ENCODE data around the gene SPG11.
"Not testable (repeated sequence)": the region's sequence is repeated elsewhere in the genome, so short reads cannot be mapped to it uniquely, and the experiment has no call there.

SPG11 gene

GRCh38 chr15:44663410-44664308, at the start of gene SPG11:
TSS of gene SPG11 (minus strand) at chr15:44663662. CDS start at chr15:44663647, 15 bp downstream.
- DNase-seq, result peak; percentile 94

GRCh38 chr15:44712346-44713005, 49.0 kb upstream of the SPG11 start:
- DNase-seq, result peak; percentile 58

GRCh38 chr15:44711743-44712345, 48.4 kb upstream of the SPG11 start:
- peak; percentile 63 for DNase-seq

DNA sequence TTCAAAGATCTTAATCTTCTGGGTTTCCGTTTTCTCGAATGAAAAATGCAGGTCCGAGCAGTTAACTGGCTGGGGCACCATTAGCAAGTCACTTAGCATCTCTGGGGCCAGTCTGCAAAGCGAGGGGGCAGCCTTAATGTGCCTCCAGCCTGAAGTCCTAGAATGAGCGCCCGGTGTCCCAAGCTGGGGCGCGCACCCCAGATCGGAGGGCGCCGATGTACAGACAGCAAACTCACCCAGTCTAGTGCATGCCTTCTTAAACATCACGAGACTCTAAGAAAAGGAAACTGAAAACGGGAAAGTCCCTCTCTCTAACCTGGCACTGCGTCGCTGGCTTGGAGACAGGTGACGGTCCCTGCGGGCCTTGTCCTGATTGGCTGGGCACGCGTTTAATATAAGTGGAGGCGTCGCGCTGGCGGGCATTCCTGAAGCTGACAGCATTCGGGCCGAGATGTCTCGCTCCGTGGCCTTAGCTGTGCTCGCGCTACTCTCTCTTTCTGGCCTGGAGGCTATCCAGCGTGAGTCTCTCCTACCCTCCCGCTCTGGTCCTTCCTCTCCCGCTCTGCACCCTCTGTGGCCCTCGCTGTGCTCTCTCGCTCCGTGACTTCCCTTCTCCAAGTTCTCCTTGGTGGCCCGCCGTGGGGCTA, 47.8 kb upstream of the SPG11 start, which contains the start of the genes B2M and PATL2:
Gene B2M, plus strand, starts transcription at position 422 of the 647 bp plus-strand sequence. Its CDS starts 30 bp downstream, at position 452.
Gene PATL2, minus strand, starts transcription at position 228 of the 647 bp plus-strand sequence. CDS start 34,833 bp downstream, outside the sequence.
- peak; percentile 91 for DNase-seq

DNA sequence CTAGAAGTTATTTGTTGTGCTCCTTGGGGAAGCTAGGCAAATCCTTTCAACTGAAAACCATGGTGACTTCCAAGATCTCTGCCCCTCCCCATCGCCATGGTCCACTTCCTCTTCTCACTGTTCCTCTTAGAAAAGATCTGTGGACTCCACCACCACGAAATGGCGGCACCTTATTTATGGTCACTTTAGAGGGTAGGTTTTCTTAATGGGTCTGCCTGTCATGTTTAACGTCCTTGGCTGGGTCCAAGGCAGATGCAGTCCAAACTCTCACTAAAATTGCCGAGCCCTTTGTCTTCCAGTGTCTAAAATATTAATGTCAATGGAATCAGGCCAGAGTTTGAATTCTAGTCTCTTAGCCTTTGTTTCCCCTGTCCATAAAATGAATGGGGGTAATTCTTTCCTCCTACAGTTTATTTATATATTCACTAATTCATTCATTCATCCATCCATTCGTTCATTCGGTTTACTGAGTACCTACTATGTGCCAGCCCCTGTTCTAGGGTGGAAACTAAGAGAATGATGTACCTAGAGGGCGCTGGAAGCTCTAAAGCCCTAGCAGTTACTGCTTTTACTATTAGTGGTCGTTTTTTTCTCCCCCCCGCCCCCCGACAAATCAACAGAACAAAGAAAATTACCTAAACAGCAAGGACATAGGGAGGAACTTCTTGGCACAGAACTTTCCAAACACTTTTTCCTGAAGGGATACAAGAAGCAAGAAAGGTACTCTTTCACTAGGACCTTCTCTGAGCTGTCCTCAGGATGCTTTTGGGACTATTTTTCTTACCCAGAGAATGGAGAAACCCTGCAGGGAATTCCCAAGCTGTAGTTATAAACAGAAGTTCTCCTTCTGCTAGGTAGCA, 47.0 kb upstream of the SPG11 start:
- DNase-seq, result no peak

- DNase-seq, result no peak
These were observed 43.6 kb upstream of the SPG11 start for GRCh38 chr15:44706946-44707636.

- DNase-seq, result no peak
These were observed 42.9 kb upstream of the SPG11 start for GRCh38 chr15:44706401-44706800.

DNA sequence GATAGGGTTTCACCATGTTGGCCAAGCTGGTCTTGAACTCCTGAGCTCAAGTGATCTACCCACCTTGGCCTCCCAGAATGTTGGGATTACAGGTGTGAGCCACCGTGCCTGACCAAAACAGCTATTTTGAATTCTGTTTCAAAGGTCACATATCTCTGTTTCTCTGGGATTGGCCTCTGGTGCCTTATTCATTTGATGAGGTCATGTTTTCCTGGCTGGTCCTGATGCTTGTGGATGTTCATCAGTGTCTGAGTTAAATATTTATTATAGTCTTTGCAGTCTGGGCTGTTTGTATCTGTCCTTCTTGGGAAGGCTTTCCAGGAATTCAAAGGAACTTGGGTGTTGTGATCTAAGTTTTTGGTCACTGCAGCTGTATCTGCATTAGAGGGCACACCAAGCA, 42.5 kb upstream of the SPG11 start:
- DNase-seq, result no peak

DNA sequence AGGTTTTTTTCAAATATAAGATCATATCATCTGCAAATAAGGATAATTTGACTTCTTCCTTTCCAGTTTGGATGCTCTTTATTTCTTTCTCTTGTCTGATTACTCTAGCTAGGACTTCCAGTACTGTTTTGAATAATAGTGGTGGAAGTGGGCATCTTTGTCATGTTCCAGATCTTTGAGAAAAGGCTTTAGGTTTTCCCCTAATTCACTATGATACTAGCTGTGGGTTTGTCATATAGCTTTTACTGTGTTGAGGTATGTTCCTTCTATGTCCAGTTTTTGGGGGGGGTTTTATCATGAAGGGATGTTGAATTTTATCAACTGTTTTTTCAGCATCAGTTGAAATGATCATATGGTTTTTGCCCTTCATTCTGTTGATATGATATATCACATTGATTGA, 37.2 kb upstream of the SPG11 start:
- DNase-seq, result not testable (repeated sequence)

GRCh38 chr15:44698641-44699040, 35.2 kb upstream of the SPG11 start:
- no peak for DNase-seq

DNA sequence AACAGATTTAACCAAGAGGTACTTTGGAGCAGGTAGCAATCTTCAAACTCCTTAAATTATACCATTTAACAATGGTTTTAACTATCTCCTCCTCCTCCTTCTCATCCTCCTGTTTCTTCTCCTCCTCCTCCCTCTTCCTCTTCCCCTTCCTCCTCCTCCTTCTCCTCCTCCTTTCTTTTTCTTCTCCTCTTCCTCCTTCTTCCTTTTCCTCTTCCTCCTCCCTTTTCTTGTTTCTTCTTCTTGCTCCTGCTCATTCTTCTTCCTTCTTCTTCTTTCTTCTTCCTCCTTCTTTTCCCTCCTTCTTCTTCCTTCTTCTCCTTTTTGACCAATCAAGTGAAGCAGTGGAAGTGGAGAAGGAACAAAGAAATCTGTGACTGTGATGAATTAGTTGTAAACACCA, 33.6 kb upstream of the SPG11 start:
- DNase-seq, result no peak

- no peak for DNase-seq
These were observed 31.8 kb upstream of the SPG11 start for GRCh38 chr15:44695294-44695693.

DNA sequence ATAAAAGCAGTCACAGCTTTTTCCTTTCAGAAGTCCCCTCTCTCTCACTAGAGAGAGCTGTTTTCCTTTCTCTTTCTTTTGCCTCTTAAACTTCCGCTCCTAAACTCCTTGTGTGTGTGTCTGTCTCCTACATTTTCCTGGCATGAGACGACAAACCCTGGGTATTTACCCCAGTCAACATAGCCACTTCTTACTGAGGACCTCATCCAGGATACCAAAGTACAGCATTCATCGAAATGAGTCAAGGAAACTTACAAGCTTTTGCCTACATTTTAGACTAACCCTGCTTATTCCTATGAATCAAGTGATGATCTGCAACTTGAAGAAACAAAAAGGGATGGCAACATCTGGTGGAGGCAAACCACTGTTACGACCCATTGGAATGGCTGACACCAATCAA, 31.0 kb upstream of the SPG11 start:
- DNase-seq, result no peak

- DNase-seq, result no peak
These were observed 29.2 kb upstream of the SPG11 start for GRCh38 chr15:44692659-44693058.

DNA sequence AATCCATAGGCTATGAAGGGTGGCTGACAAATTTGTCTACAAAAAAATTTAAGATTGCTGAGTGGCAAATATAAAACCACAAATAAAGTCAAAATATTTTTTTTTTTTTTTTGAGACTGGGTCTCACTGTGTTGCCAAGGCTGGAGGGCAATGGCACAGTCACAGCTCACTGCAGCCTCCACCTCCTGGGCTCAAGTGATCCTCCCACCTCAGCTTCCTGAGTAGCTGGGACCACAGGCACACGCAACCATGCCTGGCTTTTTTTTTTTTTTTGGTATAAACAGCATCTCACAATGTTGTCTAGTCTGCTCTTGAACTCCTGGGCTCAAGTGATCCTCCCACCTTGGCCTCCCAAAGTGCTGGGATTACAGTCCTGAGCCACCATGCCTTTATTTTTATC, 26.8 kb upstream of the SPG11 start:
- not testable (repeated sequence) for DNase-seq

GRCh38 chr15:44689318-44689717, 25.9 kb upstream of the SPG11 start:
- DNase-seq, result not testable (repeated sequence)

GRCh38 chr15:44682809-44683682, 19.6 kb upstream of the SPG11 start:
- peak; percentile 63 for DNase-seq

- no peak for DNase-seq
These were observed 18.7 kb upstream of the SPG11 start for GRCh38 chr15:44682211-44682610.

- no peak for DNase-seq
These were observed 13.2 kb upstream of the SPG11 start for GRCh38 chr15:44676676-44677075.

DNA sequence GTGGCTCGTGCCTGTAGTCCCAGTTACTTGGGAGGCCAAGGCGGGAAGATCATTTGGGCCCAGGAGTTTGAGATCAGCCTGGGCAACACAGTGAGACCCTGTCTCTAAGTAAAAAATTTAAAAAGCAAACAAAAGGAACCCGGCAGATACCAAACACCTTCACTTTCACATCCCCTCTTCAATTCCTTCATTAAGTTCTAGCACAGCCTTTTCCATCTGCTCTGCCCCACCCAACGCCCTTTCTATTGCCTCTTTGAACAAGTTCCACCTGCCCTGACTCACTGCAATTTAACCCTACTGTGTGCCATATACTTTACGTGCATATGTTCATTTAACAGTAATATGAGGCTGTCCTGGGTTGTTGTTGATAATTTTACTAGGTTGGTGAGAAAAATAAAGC, 12.4 kb upstream of the SPG11 start:
- DNase-seq, result no peak

All from stimulated activated CD4-positive, alpha-beta T cell treated with anti-CD3 and anti-CD28 coated beads, Interleukin-4, amount 100 ng/mL, for 1 hour (primary cell).